Thyroid gland (tissue), 4 donors: ENCODE results near the gene SH3RF3. TPM values are rescaled to one million over a fixed set of nuclear protein-coding genes. Genes with fewer than 3 reads are reported as not detected.

ENCODE experiments used
- DNase-seq, 2 donors: peaks; one replicate each; pipeline ENCODE4 v3.0.0-alpha.2; 2019
- H3K27ac ChIP-seq, 3 donors: fragments of 200-600 bp; sonication (generic); 1 replicate in 2 of 3; 2 replicates in 1 of 3; pipeline ENCODE4 v1.5.1; 2016 to 2019; ENCODE audit warnings: mild to moderate bottlenecking in 1 of 3, moderate library complexity in 1 of 3
- H3K27me3 ChIP-seq: fragments of 200-600 bp; sonication (generic); one replicate; pipeline ENCODE4 v1.5.1; 2019
- H3K36me3 ChIP-seq, 2 donors: fragments of 200-600 bp; sonication (generic); one replicate each; pipeline ENCODE4 v1.5.1; 2016 to 2019
- H3K4me1 ChIP-seq, 2 donors: fragments of 200-600 bp; sonication (generic); one replicate each; pipeline ENCODE4 v1.5.1; 2017 to 2019
- H3K4me3 ChIP-seq, 3 donors: fragments of 200-600 bp; sonication (generic); replicated peaks in 1 of 3; 1 replicate in 2 of 3; 2 replicates in 1 of 3; pipeline ENCODE4 v1.5.1; 2016; ENCODE audit warnings: mild to moderate bottlenecking in 1 of 3
- H3K9me3 ChIP-seq: fragments of 200-600 bp; sonication (generic); one replicate; pipeline ENCODE4 v1.5.1; 2017
- CTCF ChIP-seq, 6 experiments: fragments of 200-600 bp in 3 of 6; fragments of 450-650 bp in 3 of 6; sonication (generic) in 3 of 6; IDR thresholded peaks; one replicate each; pipeline ENCODE4 v1.5.1; 2016 to 2019; ENCODE audit warnings: antibody characterized with exemption in 6 of 6, mild to moderate bottlenecking in 2 of 6, inconsistent platforms in 1 of 6, moderate library complexity in 1 of 6
- POLR2A ChIP-seq, 2 donors: fragments of 450-650 bp; IDR thresholded peaks; one replicate each; pipeline ENCODE4 v1.6.1; 2017; ENCODE audit warnings: antibody characterized with exemption in 2 of 2, mild to moderate bottlenecking in 2 of 2, moderate library complexity in 1 of 2
- WGBS, 2 donors: methylation state at CpG; one replicate each; pipeline ENCODE4 v1.1.5; 2017; 5-methylcytosine and 5-hydroxymethylcytosine counted together
- intact Hi-C: fragments of 100-400 bp; cut with DNase I; formaldehyde crosslinking; loops from one replicate; pipeline ENCODE4 v1.15.1; 2023
- total RNA-seq, 4 donors: library from RNA; depleted of rRNA; stranded (reverse); fragments of >200 nt; gene quantifications; one replicate each; pipeline ENCODE4 v1.2.3, GENCODE V29; 2016

Gene SH3RF3
- total RNA-seq, 4 donors from 2014 or later = 2.1 to 7.4 (median 2.8) TPM

- H3K4me3 ChIP-seq = no peak overlapping the region
- no peak overlapping the region for H3K27ac ChIP-seq
- TF ChIP-seq POLR2A (IDR thresholded peaks at IDR 0.05) = no peak
- no peak for TF ChIP-seq CTCF (IDR thresholded peaks at IDR 0.05)
- peaks cover 10 to 17% of the 10 kb centered on the region in 2 donors for H3K4me1 ChIP-seq
- intact Hi-C loops = no loop called here
- no peaks in the 10 kb centered on the region for H3K27me3 ChIP-seq
- no peak for DNase-seq
- 93 to 96% methylated on average over 2 to 3 of the region's 3 CpGs for WGBS, 2 donors
- no peaks in the 10 kb centered on the region for H3K9me3 ChIP-seq
- H3K36me3 ChIP-seq = no peaks in the 10 kb centered on the region
Measured at GRCh38 chr2:109271920-109272319, 142.9 kb downstream of the SH3RF3 start.

- H3K27ac ChIP-seq = no peak overlapping the region
- intact Hi-C loops = no loop called here
- TF ChIP-seq POLR2A (IDR thresholded peaks at IDR 0.05) = no peak
- no peak for TF ChIP-seq CTCF (IDR thresholded peaks at IDR 0.05)
- no peaks in the 10 kb centered on the region for H3K9me3 ChIP-seq
- H3K36me3 ChIP-seq = no peaks in the 10 kb centered on the region
- 88 to 96% methylated on average over 10 to 15 of the region's 15 CpGs for whole genome bisulfite sequencing, 2 donors
- no peak overlapping the region for H3K4me3 ChIP-seq
- no peak for DNase-seq
- peaks cover 10 to 17% of the 10 kb centered on the region in 2 donors for H3K4me1 ChIP-seq
- no peaks in the 10 kb centered on the region for H3K27me3 ChIP-seq
Measured at GRCh38 chr2:109272461-109272860, 143.5 kb downstream of the SH3RF3 start.

- WGBS, 2 donors = 74 to 78% methylated on average over 26 of the region's 26 CpGs
- no peaks in the 10 kb centered on the region for H3K36me3 ChIP-seq
- TF ChIP-seq POLR2A (IDR thresholded peaks at IDR 0.05) (no peak), CTCF (IDR thresholded peaks at IDR 0.05) (no peak)
- intact Hi-C loops = no loop called here
- DNase-seq = no peak
- no peaks in the 10 kb centered on the region for H3K9me3 ChIP-seq
- H3K4me3 ChIP-seq = no peak overlapping the region
- no peaks in the 10 kb centered on the region for H3K27me3 ChIP-seq
- H3K27ac ChIP-seq = no peak overlapping the region
- H3K4me1 ChIP-seq = peaks cover 13 to 22% of the 10 kb centered on the region in 2 donors
Measured at GRCh38 chr2:109275120-109276012, 146.4 kb downstream of the SH3RF3 start.

- no peak for DNase-seq
- Histone ChIP-seq H3K27ac (no peak overlapping the region), H3K36me3 (no peaks in the 10 kb centered on the region), H3K27me3 (no peaks in the 10 kb centered on the region), H3K4me1 (peaks cover 6 to 18% of the 10 kb centered on the region in 2 donors), H3K9me3 (no peaks in the 10 kb centered on the region), H3K4me3 (no peak overlapping the region)
- TF ChIP-seq CTCF (IDR thresholded peaks at IDR 0.05) = no peak
- no peak for TF ChIP-seq POLR2A (IDR thresholded peaks at IDR 0.05)
- WGBS, 2 donors = 85 to 88% methylated on average over 12 of the region's 12 CpGs
- intact Hi-C loops = no loop called here
Measured at GRCh38 chr2:109277406-109277805, 148.4 kb downstream of the SH3RF3 start.

GRCh38 chr2:109279243-109279860 lies 150.3 kb downstream of the SH3RF3 start:
- H3K27me3 ChIP-seq = no peaks in the 10 kb centered on the region
- peak; percentile 13 to 25 for DNase-seq
- no peak for TF ChIP-seq CTCF (IDR thresholded peaks at IDR 0.05)
- no peak for TF ChIP-seq POLR2A (IDR thresholded peaks at IDR 0.05)
- intact Hi-C loops = no loop called here
- H3K36me3 ChIP-seq = no peaks in the 10 kb centered on the region
- H3K27ac ChIP-seq = no peak overlapping the region
- H3K4me1 ChIP-seq = peaks cover 7 to 18% of the 10 kb centered on the region in 2 donors
- no peak overlapping the region for H3K4me3 ChIP-seq
- 55 to 60% methylated on average over 14 to 15 of the region's 15 CpGs for WGBS, 2 donors
- H3K9me3 ChIP-seq = no peaks in the 10 kb centered on the region
